Measurements from ENCODE around the gene PPM1E.

- TF ChIP-seq CTCF (IDR thresholded peaks at IDR 0.05) = no peak
- TF ChIP-seq POLR2A (IDR thresholded peaks at IDR 0.05) = no peak
Measured at GRCh38 chr17:59026176-59026939, 270.7 kb downstream of the PPM1E start.

Data from body of pancreas (tissue), 4 donors.